ENCODE measurements around the gene OSBPL8. TPM values are rescaled to one million over a fixed set of nuclear protein-coding genes. Genes with fewer than 3 reads are reported as not detected.

Gene OSBPL8
- total and polyA plus RNA-seq, 2 of the 8 experiments (the other 6 are each of a cell fraction or from before 2014, with no cell fraction given) = 10.9 to 81.1 TPM

GRCh38 chr12:76424941-76425340 lies 134.6 kb downstream of the OSBPL8 start:
- WGBS, 2 experiments (ENCODE audit: extremely low coverage in 1 of 2, insufficient coverage in 1 of 2, insufficient read length in 1 of 2, insufficient replicate concordance in 2 of 2, low coverage in 1 of 2, low lambda C conversion rate in 2 of 2, missing lambda C conversion rate in 1 of 2) = 88% methylated on average over 1 of the region's 1 CpG; no CpG with 5 or more reads in 1 of the 2 experiments
- no peak for DNase-seq (ENCODE audit: low read depth in 1 of 2, low spot score in 2 of 2)
- H4K20me1 ChIP-seq (replicated peaks in 1 of 2; ENCODE audit: control insufficient read depth in 1 of 2, insufficient read depth in 2 of 2, low read length in 2 of 2) = no peaks in the 10 kb centered on the region
- H3K27ac ChIP-seq (ENCODE audit: low read depth, low read length) = no peak overlapping the region
- no peak overlapping the region for H2BK15ac ChIP-seq (ENCODE audit: low read length)
- no peak overlapping the region for H2AK5ac ChIP-seq (ENCODE audit: low read depth, low read length)
- no peak overlapping the region for H3K9ac ChIP-seq (replicated peaks in 1 of 4; ENCODE audit: extremely low read depth in 1 of 4, low read depth in 3 of 4, low read length in 3 of 4)
- no peak overlapping the region for H3K18ac ChIP-seq (ENCODE audit: extremely low read depth, low read length)
- peaks cover 3 to 7% of the 10 kb centered on the region in 2 experiments; a peak in 3 of 4 replicates for H3K9me3 ChIP-seq (ENCODE audit: insufficient read depth in 2 of 2, low read depth in 1 of 2, low read length in 1 of 2)
- H3K56ac ChIP-seq (replicated peaks; ENCODE audit: insufficient read length, low read depth, low read length) = no peak overlapping the region
- no peak overlapping the region for H4K91ac ChIP-seq (replicated peaks; ENCODE audit: insufficient read length, low read length)
- no peak for FAIRE-seq
- peaks cover 0 to 37% of the 10 kb centered on the region in 2 experiments; a peak in 2 of 4 replicates for H3K79me2 ChIP-seq (ENCODE audit: control insufficient read depth in 1 of 2, insufficient read depth in 2 of 2, low read length in 2 of 2)
- H2BK20ac ChIP-seq (ENCODE audit: low read length) = no peak overlapping the region
- H2AFZ ChIP-seq (ENCODE audit: low read length) = no peak overlapping the region
- H3K4ac ChIP-seq (replicated peaks; ENCODE audit: insufficient read length, low read depth, low read length) = no peak overlapping the region
- ChIA-PET CTCF (ENCODE audit: partially characterized antibody) (no interaction called here), POLR2A (ENCODE audit: partially characterized antibody) (interaction anchor here (1.0 kb wide), 1 partner anchor 134 kb away, joined by 3 read pairs; the partner anchor contains the start of gene OSBPL8)
- no peaks in the 10 kb centered on the region for H3K4me1 ChIP-seq (replicated peaks in 1 of 4; ENCODE audit: control insufficient read depth in 3 of 4, insufficient read depth in 4 of 4, low read length in 3 of 4)
- H4K8ac ChIP-seq (ENCODE audit: extremely low read depth, insufficient read depth, low read length) = no peak overlapping the region
- no peak overlapping the region for H3K14ac ChIP-seq (ENCODE audit: insufficient read length)
- no peaks in the 10 kb centered on the region for H3K23me2 ChIP-seq (ENCODE audit: low read depth, low read length)
- H3K4me2 ChIP-seq (ENCODE audit: insufficient read depth in 1 of 2, low read depth in 2 of 2, low read length in 2 of 2) = no peak overlapping the region
- no peak overlapping the region for H2BK5ac ChIP-seq (ENCODE audit: low read depth, low read length)
- H2BK120ac ChIP-seq (replicated peaks; ENCODE audit: low read depth, low read length) = no peak overlapping the region
- H3K4me3 ChIP-seq (ENCODE audit: extremely low read depth in 1 of 4, insufficient read depth in 2 of 4, low read depth in 3 of 4, low read length in 4 of 4) = no peak overlapping the region
- H3K36me3 ChIP-seq (ENCODE audit: control insufficient read depth in 2 of 4, insufficient read depth in 4 of 4, low read length in 3 of 4) = peaks cover 0 to 3% (median 0%) of the 10 kb centered on the region in 4 experiments; a peak in 1 of 8 replicates
- H4K5ac ChIP-seq (ENCODE audit: insufficient read length, low read depth, low read length) = no peak overlapping the region
- H2BK12ac ChIP-seq (ENCODE audit: low read depth, low read length) = no peak overlapping the region
- H3K79me1 ChIP-seq (ENCODE audit: low read depth, low read length) = 0 out of 2 replicates have a peak, but pooled peaks cover 3% of the 10 kb centered on the region
- H3K27me3 ChIP-seq (replicated peaks in 1 of 4; ENCODE audit: control insufficient read depth in 3 of 4, extremely low read depth in 1 of 4, insufficient read depth in 3 of 4, low read length in 3 of 4) = no peaks in the 10 kb centered on the region
- H3K23ac ChIP-seq (ENCODE audit: insufficient read length) = no peak overlapping the region
- TF ChIP-seq CEBPB (IDR thresholded peaks at IDR 0.05; ENCODE audit: low read depth, low read length) = no peak
- TF ChIP-seq KDM5A (IDR thresholded peaks at IDR 0.05; ENCODE audit: low read length) = no peak
- no peak for TF ChIP-seq ZNF274 (IDR thresholded peaks at IDR 0.05; ENCODE audit: borderline replicate concordance, extremely low read depth, low read length)
- no peak for TF ChIP-seq JUND (IDR thresholded peaks at IDR 0.05; ENCODE audit: low read length)
- TF ChIP-seq POLR2A (IDR thresholded peaks at IDR 0.05; ENCODE audit: control extremely low read depth in 1 of 2, low read depth in 2 of 2, low read length in 2 of 2) = no peak
- no peak for TF ChIP-seq CBX8 (IDR thresholded peaks at IDR 0.05; ENCODE audit: borderline replicate concordance, low read depth, low read length)
- TF ChIP-seq KDM4A (IDR thresholded peaks at IDR 0.05; ENCODE audit: low read depth, low read length, severe bottlenecking) = no peak
- TF ChIP-seq TCF12 (IDR thresholded peaks at IDR 0.05; ENCODE audit: low read depth, low read length) = no peak
- no peak for TF ChIP-seq FOSL1 (IDR thresholded peaks at IDR 0.05; ENCODE audit: insufficient read depth, low read depth, low read length)
- no peak for TF ChIP-seq POLR2AphosphoS5 (IDR thresholded peaks at IDR 0.05; ENCODE audit: low read depth, low read length)
- TF ChIP-seq RNF2 (IDR thresholded peaks at IDR 0.05; ENCODE audit: borderline replicate concordance, low read depth, low read length, missing control alignments, poor library complexity, severe bottlenecking) = no peak
- no peak for TF ChIP-seq SUZ12 (IDR thresholded peaks at IDR 0.05; ENCODE audit: low read length)
- no peak for TF ChIP-seq HDAC6 (IDR thresholded peaks at IDR 0.05; ENCODE audit: low read depth, low read length)
- TF ChIP-seq SP4 (IDR thresholded peaks at IDR 0.05; ENCODE audit: low read length) = no peak
- TF ChIP-seq BCL11A (IDR thresholded peaks at IDR 0.05; ENCODE audit: low read depth in 2 of 2, low read length in 2 of 2) = no peak
- TF ChIP-seq SP2 (IDR thresholded peaks at IDR 0.05; ENCODE audit: low read length) = no peak

Data from H1 (cell line).